ENCODE measurements around the gene ODAD3. TPM values are rescaled to one million over a fixed set of nuclear protein-coding genes. Genes with fewer than 3 reads are reported as not detected.
A peak's percentile ranks its signal among the peaks of the same experiment; 100 is the strongest.

Gene ODAD3
- total RNA-seq, 4 donors from 2014 or later: 0.44 to 1.1 (median 0.94) TPM; not detected in 1

DNA sequence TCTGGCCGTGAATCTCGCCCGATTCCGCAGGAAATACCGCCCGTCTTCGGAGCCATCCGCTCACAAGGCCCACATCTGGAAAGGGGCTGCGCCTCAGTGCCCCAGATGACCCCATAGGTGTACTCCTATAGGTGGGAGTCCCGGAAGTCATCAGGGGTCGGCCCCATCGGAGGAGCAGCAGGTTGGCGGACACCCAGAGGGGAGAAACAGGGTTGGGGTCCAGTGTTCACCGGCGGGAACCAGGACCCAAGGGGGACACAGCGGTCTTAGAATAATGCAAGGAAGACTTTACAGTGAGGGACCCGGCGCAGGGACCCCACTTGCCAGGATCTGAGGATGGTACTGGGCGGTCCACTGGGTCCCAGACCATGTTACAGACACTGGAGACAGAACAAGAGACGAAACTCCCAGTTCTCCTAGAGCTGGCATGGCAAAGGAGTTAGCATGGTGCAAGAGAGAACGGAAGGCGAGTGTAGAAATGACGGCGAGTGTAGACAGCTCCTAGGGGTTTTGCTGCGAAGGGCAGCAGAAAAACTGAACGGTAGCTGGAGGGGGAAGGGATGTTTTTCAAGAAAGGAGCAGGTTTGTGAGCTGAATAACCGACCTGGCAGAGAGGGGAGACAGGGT, 11.6 kb downstream of the ODAD3 start:
- DNase-seq (ENCODE audit: low spot score in 2 of 2): no peak
- no peak overlapping the region for H3K4me3 ChIP-seq (ENCODE audit: low read depth, poor library complexity, severe bottlenecking)
- TF ChIP-seq POLR2A (IDR thresholded peaks at IDR 0.05): no peak
- TF ChIP-seq, protein P1, sequence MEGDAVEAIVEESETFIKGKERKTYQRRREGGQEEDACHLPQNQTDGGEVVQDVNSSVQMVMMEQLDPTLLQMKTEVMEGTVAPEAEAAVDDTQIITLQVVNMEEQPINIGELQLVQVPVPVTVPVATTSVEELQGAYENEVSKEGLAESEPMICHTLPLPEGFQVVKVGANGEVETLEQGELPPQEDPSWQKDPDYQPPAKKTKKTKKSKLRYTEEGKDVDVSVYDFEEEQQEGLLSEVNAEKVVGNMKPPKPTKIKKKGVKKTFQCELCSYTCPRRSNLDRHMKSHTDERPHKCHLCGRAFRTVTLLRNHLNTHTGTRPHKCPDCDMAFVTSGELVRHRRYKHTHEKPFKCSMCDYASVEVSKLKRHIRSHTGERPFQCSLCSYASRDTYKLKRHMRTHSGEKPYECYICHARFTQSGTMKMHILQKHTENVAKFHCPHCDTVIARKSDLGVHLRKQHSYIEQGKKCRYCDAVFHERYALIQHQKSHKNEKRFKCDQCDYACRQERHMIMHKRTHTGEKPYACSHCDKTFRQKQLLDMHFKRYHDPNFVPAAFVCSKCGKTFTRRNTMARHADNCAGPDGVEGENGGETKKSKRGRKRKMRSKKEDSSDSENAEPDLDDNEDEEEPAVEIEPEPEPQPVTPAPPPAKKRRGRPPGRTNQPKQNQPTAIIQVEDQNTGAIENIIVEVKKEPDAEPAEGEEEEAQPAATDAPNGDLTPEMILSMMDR (IDR thresholded peaks at IDR 0.05): no peak
- intact Hi-C loops (cut with DNase I; ENCODE audit: low total_unique reads): no loop called here
- 33 to 34% methylated on average over 27 of the region's 27 CpGs for WGBS, 2 donors

- WGBS, 2 donors: 5 to 8% methylated on average over 35 to 48 of the region's 56 CpGs
- intact Hi-C loops (cut with DNase I; ENCODE audit: low total_unique reads): no loop called here
Observed at GRCh38 chr19:11422163-11423065, 12.5 kb downstream of the ODAD3 start.

GRCh38 chr19:11421371-11422098, 13.4 kb downstream of the ODAD3 start:
- 9 to 16% methylated on average over 26 to 36 of the region's 36 CpGs for WGBS, 2 donors
- no peak overlapping the region for H3K4me3 ChIP-seq (ENCODE audit: low read depth, poor library complexity, severe bottlenecking)
- no peak for DNase-seq (ENCODE audit: low spot score in 2 of 2)
- TF ChIP-seq, protein P1 (IDR thresholded peaks at IDR 0.05): no peak
- TF ChIP-seq POLR2A (IDR thresholded peaks at IDR 0.05): no peak
- intact Hi-C loops (cut with DNase I; ENCODE audit: low total_unique reads): no loop called here

More at GRCh38 chr19:11422163-11423065, 12.5 kb downstream of the ODAD3 start:
- DNase-seq (ENCODE audit: low spot score in 2 of 2): peak; percentile 85 to 96
- no peak overlapping the region for H3K4me3 ChIP-seq (ENCODE audit: low read depth, poor library complexity, severe bottlenecking)
- TF ChIP-seq POLR2A (IDR thresholded peaks at IDR 0.05): no peak
- TF ChIP-seq, protein P1 (IDR thresholded peaks at IDR 0.05): no peak

GRCh38 chr19:11420429-11421370, 14.2 kb downstream of the ODAD3 start:
- intact Hi-C loops (cut with DNase I; ENCODE audit: low total_unique reads): no loop called here
- TF ChIP-seq POLR2A (IDR thresholded peaks at IDR 0.05): no peak
- TF ChIP-seq, protein P1 (IDR thresholded peaks at IDR 0.05): no peak
- DNase-seq (ENCODE audit: low spot score in 2 of 2): peak in 1 of 2 donors; percentile 93
- no peak overlapping the region for H3K4me3 ChIP-seq (ENCODE audit: low read depth, poor library complexity, severe bottlenecking)
- 10 to 11% methylated on average over 41 to 46 of the region's 46 CpGs for WGBS, 2 donors

All from lower leg skin (tissue), 4 donors.